Brain microvascular endothelial cell (primary cell): ENCODE results near the gene EFNB2.

ENCODE experiments used
- DNase-seq: peaks from one replicate; pipeline ENCODE4 v3.0.0-alpha.2; 2020
- H3K27ac ChIP-seq: fragments of 250-450 bp; sonication (Bioruptor Pico); 2 replicates; pipeline ENCODE4 v1.5.1; 2020; ENCODE audit warnings: mild to moderate bottlenecking, moderate library complexity
- H3K27me3 ChIP-seq: fragments of 250-450 bp; sonication (Bioruptor Pico); replicated peaks from 2 replicates; pipeline ENCODE4 v1.5.1; 2020; ENCODE audit warnings: mild to moderate bottlenecking
- H3K36me3 ChIP-seq: fragments of 250-450 bp; sonication (Bioruptor Pico); replicated peaks from 2 replicates; pipeline ENCODE4 v1.5.1; 2020; ENCODE audit warnings: mild to moderate bottlenecking
- H3K4me3 ChIP-seq: 2 replicates; pipeline ENCODE4 v1.5.1; 2011; ENCODE audit warnings: low read depth, mild to moderate bottlenecking, control low read depth, low read length, moderate library complexity
- in situ Hi-C: cut with HindIII; loops from 2 replicates; pipeline ENCODE4 v1.10.0; 2017; ENCODE audit warnings: low sequenced_read_pairs, low pct_ligation_motif_present
- TF ChIP-seq, protein P1 (sequence below): IDR thresholded peaks from 2 replicates; pipeline ENCODE4 v1.5.1; 2011; ENCODE audit warnings: low read depth, mild to moderate bottlenecking, moderate library complexity, low read length, control low read depth, inconsistent platforms; ENCODE audit errors: missing control alignments

Gene EFNB2

GRCh38 chr13:106555631-106556328, 20.3 kb upstream of the EFNB2 start:
- Histone ChIP-seq H3K36me3 (peaks cover 31% of the 10 kb centered on the region), H3K27ac (peak overlapping the region; percentile 9), H3K27me3 (no peaks in the 10 kb centered on the region), H3K4me3 (no peak overlapping the region)
- TF ChIP-seq, protein P1, sequence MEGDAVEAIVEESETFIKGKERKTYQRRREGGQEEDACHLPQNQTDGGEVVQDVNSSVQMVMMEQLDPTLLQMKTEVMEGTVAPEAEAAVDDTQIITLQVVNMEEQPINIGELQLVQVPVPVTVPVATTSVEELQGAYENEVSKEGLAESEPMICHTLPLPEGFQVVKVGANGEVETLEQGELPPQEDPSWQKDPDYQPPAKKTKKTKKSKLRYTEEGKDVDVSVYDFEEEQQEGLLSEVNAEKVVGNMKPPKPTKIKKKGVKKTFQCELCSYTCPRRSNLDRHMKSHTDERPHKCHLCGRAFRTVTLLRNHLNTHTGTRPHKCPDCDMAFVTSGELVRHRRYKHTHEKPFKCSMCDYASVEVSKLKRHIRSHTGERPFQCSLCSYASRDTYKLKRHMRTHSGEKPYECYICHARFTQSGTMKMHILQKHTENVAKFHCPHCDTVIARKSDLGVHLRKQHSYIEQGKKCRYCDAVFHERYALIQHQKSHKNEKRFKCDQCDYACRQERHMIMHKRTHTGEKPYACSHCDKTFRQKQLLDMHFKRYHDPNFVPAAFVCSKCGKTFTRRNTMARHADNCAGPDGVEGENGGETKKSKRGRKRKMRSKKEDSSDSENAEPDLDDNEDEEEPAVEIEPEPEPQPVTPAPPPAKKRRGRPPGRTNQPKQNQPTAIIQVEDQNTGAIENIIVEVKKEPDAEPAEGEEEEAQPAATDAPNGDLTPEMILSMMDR: no peak
- in situ Hi-C loops: no loop called here
- DNase-seq: no peak

DNA sequence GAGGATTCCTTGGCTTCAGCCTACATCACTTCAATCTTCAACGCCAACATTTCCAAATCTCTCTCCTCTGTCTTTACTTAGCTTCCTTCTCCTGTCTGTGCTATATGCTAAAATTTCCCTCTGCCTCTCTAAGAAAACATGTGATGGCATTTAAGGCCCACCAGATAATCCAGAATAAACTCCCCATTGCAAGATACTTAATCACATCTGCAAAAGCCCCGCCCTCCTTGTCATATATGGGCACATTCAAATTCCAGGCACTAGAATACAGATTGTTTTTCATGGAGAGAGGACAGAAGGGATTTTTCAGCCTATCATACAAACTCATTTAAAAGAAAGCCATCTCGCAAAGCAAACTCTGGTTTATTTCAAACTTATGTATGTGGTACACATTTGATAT, 16.3 kb upstream of the EFNB2 start:
- H3K36me3 ChIP-seq: peaks cover 18% of the 10 kb centered on the region

DNA sequence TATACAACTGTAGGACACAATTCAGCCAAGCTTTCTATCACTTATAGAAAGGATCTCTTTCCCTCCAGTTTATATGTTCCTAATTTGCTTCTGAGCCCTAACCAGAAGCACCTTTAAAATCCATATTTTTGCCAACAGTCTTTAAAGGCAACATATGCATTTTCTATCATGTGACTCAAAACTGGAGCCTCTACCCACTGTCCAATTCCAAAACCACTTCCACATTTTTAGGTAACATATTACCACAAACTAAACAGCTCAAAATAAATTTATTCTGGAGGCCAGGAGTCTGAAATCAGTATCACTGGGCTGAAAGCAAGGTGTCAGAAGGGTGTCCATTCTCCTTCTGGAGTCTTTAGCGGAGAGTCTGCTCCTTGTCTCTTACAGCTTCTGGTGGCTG, 15.9 kb upstream of the EFNB2 start:
- TF ChIP-seq, protein P1: no peak
- no peak for DNase-seq
- no peaks in the 10 kb centered on the region for H3K27me3 ChIP-seq
- peaks cover 18% of the 10 kb centered on the region for H3K36me3 ChIP-seq
- no peak overlapping the region for H3K4me3 ChIP-seq
- H3K27ac ChIP-seq: no peak overlapping the region
- in situ Hi-C loops: no loop called here

More for the DNA sequence above, 16.3 kb upstream of the EFNB2 start:
- TF ChIP-seq, protein P1: no peak
- no peaks in the 10 kb centered on the region for H3K27me3 ChIP-seq
- no peak for DNase-seq
- H3K4me3 ChIP-seq: no peak overlapping the region
- no peak overlapping the region for H3K27ac ChIP-seq
- in situ Hi-C loops: no loop called here

- Histone ChIP-seq H3K27me3 (no peaks in the 10 kb centered on the region), H3K36me3 (peaks cover 19% of the 10 kb centered on the region), H3K27ac (no peak overlapping the region), H3K4me3 (no peak overlapping the region)
- in situ Hi-C loops: no loop called here
- TF ChIP-seq, protein P1: no peak
- DNase-seq: no peak
Measured at GRCh38 chr13:106550570-106551135, 15.2 kb upstream of the EFNB2 start.

DNA sequence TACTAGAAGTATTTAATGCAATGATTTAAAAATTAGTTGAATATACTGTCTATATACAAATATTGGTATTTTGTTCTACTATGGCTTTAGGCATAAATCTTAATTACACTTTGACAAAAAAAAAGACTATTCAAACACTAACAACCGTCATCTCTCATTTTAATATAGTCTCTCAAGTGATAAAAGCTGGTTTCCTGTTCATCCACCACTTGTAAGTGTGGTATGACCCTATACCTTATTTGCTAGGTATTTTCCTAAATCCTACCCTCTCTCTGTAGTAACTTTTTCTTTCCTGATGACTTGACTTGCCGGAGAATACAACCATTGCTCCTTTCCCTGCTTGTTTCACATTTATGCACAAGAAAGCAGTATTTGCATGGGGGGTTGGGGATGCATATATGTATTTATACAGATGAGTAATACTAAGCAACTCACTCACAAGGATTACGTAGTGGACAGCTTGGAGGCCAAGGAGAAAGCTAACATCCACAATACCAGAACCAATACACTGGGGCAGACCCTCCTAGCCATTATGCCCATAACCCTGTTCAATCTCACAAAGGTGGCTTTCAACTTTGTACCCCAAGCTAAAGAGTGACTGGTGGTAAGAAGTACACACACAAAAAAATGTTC, 12.7 kb upstream of the EFNB2 start:
- in situ Hi-C loops: no loop called here
- Histone ChIP-seq H3K27me3 (no peaks in the 10 kb centered on the region), H3K27ac (peak overlapping the region; percentile 25), H3K4me3 (no peak overlapping the region), H3K36me3 (peaks cover 11% of the 10 kb centered on the region)
- TF ChIP-seq, protein P1: no peak
- peak; percentile 78 for DNase-seq
